Thymus (tissue), 11 donors: ENCODE data around the gene WWP2. TPM values are rescaled to one million over a fixed set of nuclear protein-coding genes. Genes with fewer than 3 reads are reported as not detected.
"Not testable (repeated sequence)": the region's sequence is repeated elsewhere in the genome, so short reads cannot be mapped to it uniquely, and the experiment has no call there.

Source experiments
- DNase-seq, 9 donors: peaks; one replicate each; pipeline ENCODE4 v3.0.0-alpha.2; 2013; ENCODE audit warnings: low spot score in 9 of 9, low read depth in 6 of 9, missing footprints in 1 of 9
- H3K27ac ChIP-seq, 2 donors: one replicate each; pipeline ENCODE4 v1.5.1; 2013; ENCODE audit warnings: control low read depth in 1 of 2, low read depth in 1 of 2, low read length in 1 of 2, mild to moderate bottlenecking in 1 of 2, moderate library complexity in 1 of 2
- H3K27me3 ChIP-seq, 2 donors: one replicate each; pipeline ENCODE4 v1.5.1; 2013; ENCODE audit warnings: low read length in 1 of 2; ENCODE audit not compliant: control insufficient read depth in 2 of 2, insufficient read depth in 1 of 2
- H3K36me3 ChIP-seq, 2 donors: one replicate each; pipeline ENCODE4 v1.5.1; 2013; ENCODE audit warnings: low read length in 1 of 2, mild to moderate bottlenecking in 1 of 2, moderate library complexity in 1 of 2; ENCODE audit not compliant: control insufficient read depth in 2 of 2, insufficient read depth in 2 of 2
- H3K4me1 ChIP-seq, 2 donors: one replicate each; pipeline ENCODE4 v1.5.1; 2013; ENCODE audit warnings: low read length in 2 of 2; ENCODE audit not compliant: control insufficient read depth in 2 of 2, insufficient read depth in 2 of 2
- H3K4me3 ChIP-seq, 2 donors: one replicate each; pipeline ENCODE4 v1.5.1; 2013; ENCODE audit warnings: low read length in 2 of 2, control low read depth in 1 of 2, mild to moderate bottlenecking in 1 of 2
- H3K9me3 ChIP-seq, 2 donors: one replicate each; pipeline ENCODE4 v1.5.1; 2013; ENCODE audit warnings: low read length in 1 of 2, mild to moderate bottlenecking in 1 of 2; ENCODE audit not compliant: control insufficient read depth in 2 of 2, insufficient read depth in 1 of 2
- WGBS: extraction: QIAGEN DNeasy Blood & Tissue Kit; methylation state at CpG from one replicate; pipeline ENCODE4 v1.1.7; 2013; 5-methylcytosine and 5-hydroxymethylcytosine counted together
- polyA plus RNA-seq: library from polyadenylated mRNA; stranded (reverse); fragments of 200-250 nt; gene quantifications from one replicate; pipeline ENCODE4 v1.2.3, GENCODE V29; 2013
- total RNA-seq: library from RNA; stranded (reverse); fragments of 120-200 nt; gene quantifications from one replicate; pipeline ENCODE4 v1.2.4, GENCODE V29; 2013
- donor health status: healthy.

The WWP2 gene
- total and polyA plus RNA-seq, 2 donors: 13.5 to 21.1 TPM

- peaks cover 17 to 27% of the 10 kb centered on the region in 2 donors for H3K36me3 ChIP-seq
Observed at GRCh38 chr16:69798466-69798865, 36.3 kb downstream of the WWP2 start.

GRCh38 chr16:69799611-69800031 lies 37.5 kb downstream of the WWP2 start:
- Histone ChIP-seq H3K4me3 (no peak overlapping the region), H3K36me3 (peaks cover 17 to 27% of the 10 kb centered on the region in 2 donors), H3K27me3 (no peaks in the 10 kb centered on the region), H3K27ac (no peak overlapping the region), H3K9me3 (no peaks in the 10 kb centered on the region), H3K4me1 (peaks cover 0 to 2% of the 10 kb centered on the region in 2 donors)
- WGBS: 97% methylated on average over 11 of the region's 11 CpGs
- DNase-seq: no peak

More at GRCh38 chr16:69798466-69798865, 36.3 kb downstream of the WWP2 start:
- Histone ChIP-seq H3K27me3 (no peaks in the 10 kb centered on the region), H3K4me1 (peaks cover 0 to 2% of the 10 kb centered on the region in 2 donors), H3K4me3 (no peak overlapping the region), H3K9me3 (no peaks in the 10 kb centered on the region), H3K27ac (no peak overlapping the region)
- DNase-seq: no peak
- 98% methylated on average over 8 of the region's 8 CpGs for WGBS

GRCh38 chr16:69804297-69804696 lies 42.2 kb downstream of the WWP2 start:
- H3K4me3 ChIP-seq: no peak overlapping the region
- 95% methylated on average over 1 of the region's 1 CpG for WGBS
- no peaks in the 10 kb centered on the region for H3K9me3 ChIP-seq
- no peaks in the 10 kb centered on the region for H3K27me3 ChIP-seq
- peaks cover 9 to 25% of the 10 kb centered on the region in 2 donors for H3K36me3 ChIP-seq
- no peak overlapping the region for H3K27ac ChIP-seq
- DNase-seq: no peak
- peaks cover 0 to 2% of the 10 kb centered on the region in 2 donors for H3K4me1 ChIP-seq

DNA sequence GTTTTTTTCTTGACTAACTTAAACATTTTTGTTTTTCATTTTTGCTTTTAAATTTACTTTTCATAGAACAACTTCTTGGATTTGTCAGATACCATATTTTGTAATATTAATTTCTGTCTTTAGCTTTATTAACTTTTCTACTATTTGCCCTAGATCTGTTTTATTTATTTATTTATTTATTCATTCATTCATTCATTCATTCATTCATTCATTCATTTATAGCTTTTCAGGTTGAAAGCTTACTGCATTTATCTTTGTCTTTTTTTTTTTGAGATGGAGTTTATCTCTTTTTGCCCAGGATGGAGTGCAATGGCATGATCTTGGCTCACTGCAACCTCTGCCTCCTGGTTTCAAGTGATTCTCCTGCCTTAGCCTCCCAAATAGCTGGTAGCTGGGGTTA lies 44.6 kb downstream of the WWP2 start:
- not testable (repeated sequence) for H3K4me3 ChIP-seq, DNase-seq, H3K27me3 ChIP-seq, H3K4me1 ChIP-seq, H3K9me3 ChIP-seq, H3K27ac ChIP-seq
- peaks cover 0 to 18% of the 10 kb centered on the region in 2 donors for H3K36me3 ChIP-seq

- H3K4me3 ChIP-seq: no peak overlapping the region
- DNase-seq: no peak
- over 99% methylated on average over 2 of the region's 2 CpGs for WGBS
- no peaks in the 10 kb centered on the region for H3K27me3 ChIP-seq
- H3K27ac ChIP-seq: no peak overlapping the region
- no peaks in the 10 kb centered on the region for H3K4me1 ChIP-seq
- H3K36me3 ChIP-seq: peaks cover 5 to 18% of the 10 kb centered on the region in 2 donors
- no peaks in the 10 kb centered on the region for H3K9me3 ChIP-seq
Observed at GRCh38 chr16:69812688-69813014, 50.5 kb downstream of the WWP2 start.

DNA sequence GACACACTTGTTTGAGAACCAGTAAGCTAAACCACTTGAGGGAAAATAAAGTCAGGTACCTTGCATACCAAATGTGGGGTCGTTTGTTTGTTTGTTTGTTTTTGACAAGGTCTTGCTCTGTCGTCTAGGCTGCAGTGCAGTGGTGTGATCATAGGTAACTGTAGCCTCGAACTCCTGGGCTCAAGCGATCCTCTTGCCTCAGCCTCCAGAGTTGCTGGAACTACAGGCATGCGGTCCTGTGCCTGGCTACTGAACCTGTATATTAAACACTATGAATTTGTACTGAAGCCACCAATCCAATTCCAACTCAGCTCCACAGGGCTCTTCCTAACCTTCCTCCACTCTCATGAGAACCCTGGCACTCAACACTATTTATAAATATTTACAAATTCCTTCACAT lies 51.9 kb downstream of the WWP2 start:
- 95% methylated on average over 5 of the region's 5 CpGs for WGBS
- H3K36me3 ChIP-seq: peaks cover 9 to 22% of the 10 kb centered on the region in 2 donors

DNA sequence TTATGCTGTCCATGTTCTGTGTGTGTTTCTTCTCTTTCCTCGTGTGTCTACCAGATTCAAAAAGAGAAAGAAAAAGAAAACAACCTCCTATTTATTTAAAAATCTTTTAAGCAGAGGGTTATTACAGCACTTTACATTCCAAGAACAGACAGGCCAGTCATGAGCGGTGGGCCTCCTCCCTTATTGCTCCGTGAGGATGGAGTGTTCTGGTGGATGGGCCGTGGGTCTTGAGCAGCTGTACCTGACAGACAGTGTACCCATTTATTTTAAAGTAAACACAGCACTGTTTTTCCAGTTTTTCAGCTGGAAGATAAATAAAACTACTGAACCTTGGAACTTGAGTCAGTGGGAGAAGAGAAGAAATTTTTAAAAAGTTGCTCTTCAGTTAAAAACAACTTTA lies 52.4 kb downstream of the WWP2 start:
- WGBS: 96% methylated on average over 4 of the region's 4 CpGs
- H3K4me3 ChIP-seq: no peak overlapping the region
- peaks cover 9 to 19% of the 10 kb centered on the region in 2 donors for H3K36me3 ChIP-seq
- H3K27me3 ChIP-seq: no peaks in the 10 kb centered on the region
- no peak for DNase-seq
- no peaks in the 10 kb centered on the region for H3K4me1 ChIP-seq
- H3K9me3 ChIP-seq: no peaks in the 10 kb centered on the region
- no peak overlapping the region for H3K27ac ChIP-seq

More for the DNA sequence above, 51.9 kb downstream of the WWP2 start:
- no peak overlapping the region for H3K27ac ChIP-seq
- no peak for DNase-seq
- no peaks in the 10 kb centered on the region for H3K27me3 ChIP-seq
- no peak overlapping the region for H3K4me3 ChIP-seq
- no peaks in the 10 kb centered on the region for H3K4me1 ChIP-seq
- H3K9me3 ChIP-seq: no peaks in the 10 kb centered on the region

DNA sequence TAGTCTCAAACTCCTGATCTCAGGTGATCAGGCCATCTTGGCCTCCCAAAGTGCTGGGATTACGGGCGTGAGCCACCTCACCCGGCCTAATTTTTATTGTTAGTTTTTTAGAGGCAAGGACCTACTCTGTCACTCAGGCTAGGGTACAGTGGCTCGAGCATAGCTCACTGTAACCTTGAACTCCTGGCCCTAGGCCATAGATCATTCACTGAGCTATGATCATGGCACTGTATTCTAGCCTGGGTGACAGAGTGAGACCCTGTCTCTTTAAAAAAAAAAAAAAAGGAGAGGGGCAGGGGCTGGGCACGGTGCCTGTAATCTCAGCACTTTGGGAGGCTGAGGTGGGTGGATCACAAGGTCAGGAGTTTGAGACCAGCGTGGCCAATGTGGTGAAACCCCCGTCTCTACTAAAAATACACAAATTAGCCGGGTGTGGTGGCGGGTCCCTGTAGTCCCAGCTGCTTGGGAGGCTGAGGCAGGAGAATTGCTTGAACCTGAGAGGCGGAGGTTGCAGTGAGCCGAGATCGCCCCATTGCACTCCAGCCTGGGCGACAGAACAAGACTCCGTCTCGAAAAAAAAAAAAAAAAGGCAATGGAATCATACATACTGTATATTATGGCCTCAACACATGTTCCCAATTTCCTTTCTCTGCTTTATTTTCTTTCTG lies 53.2 kb downstream of the WWP2 start:
- not testable (repeated sequence) for H3K27me3 ChIP-seq
- peaks cover 9 to 12% of the 10 kb centered on the region in 2 donors for H3K36me3 ChIP-seq

DNA sequence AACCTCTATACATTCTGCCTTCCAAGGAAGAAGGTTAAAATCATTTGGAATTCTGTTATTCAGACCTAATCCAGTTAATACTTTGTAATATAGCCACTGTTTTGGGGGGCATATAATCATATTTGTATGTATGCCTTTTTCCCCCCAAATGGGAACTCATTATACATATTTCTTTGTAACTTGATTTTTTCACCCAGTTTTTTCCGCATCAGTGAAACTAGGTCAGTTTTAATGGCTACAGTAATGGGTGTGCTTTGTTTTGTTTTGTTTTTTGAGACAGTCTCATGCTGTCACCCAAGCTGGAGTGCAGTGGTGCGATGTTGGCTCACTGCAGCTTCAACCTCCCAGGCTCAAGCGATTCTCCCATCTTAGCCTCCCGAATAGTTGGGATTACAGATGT lies 54.9 kb downstream of the WWP2 start:
- H3K9me3 ChIP-seq: no peaks in the 10 kb centered on the region
- DNase-seq: no peak
- peaks cover 9 to 19% of the 10 kb centered on the region in 2 donors for H3K36me3 ChIP-seq
- H3K4me1 ChIP-seq: no peaks in the 10 kb centered on the region
- over 99% methylated on average over 4 of the region's 4 CpGs for WGBS
- H3K27ac ChIP-seq: no peak overlapping the region
- H3K4me3 ChIP-seq: no peak overlapping the region
- H3K27me3 ChIP-seq: no peaks in the 10 kb centered on the region

More for the DNA sequence above, 53.2 kb downstream of the WWP2 start:
- not testable (repeated sequence) for H3K4me1 ChIP-seq, H3K27ac ChIP-seq, DNase-seq, H3K9me3 ChIP-seq, H3K4me3 ChIP-seq
- WGBS: 98% methylated on average over 15 of the region's 15 CpGs
